Effector CD4-positive, alpha-beta T cell (primary cell): ENCODE measurements around the gene SNTG2. TPM values are rescaled to one million over a fixed set of nuclear protein-coding genes. Genes with fewer than 3 reads are reported as not detected.
"Not testable (repeated sequence)": the region's sequence is repeated elsewhere in the genome, so short reads cannot be mapped to it uniquely, and the experiment has no call there.

Experiments
- DNase-seq: peaks from one replicate; pipeline ENCODE4 v3.0.0-alpha.2; 2020
- total RNA-seq: gene quantifications from one replicate; lab custom pipeline; 2026; lab: John Stamatoyannopoulos, UW

Gene SNTG2
- total RNA-seq: not detected

DNA sequence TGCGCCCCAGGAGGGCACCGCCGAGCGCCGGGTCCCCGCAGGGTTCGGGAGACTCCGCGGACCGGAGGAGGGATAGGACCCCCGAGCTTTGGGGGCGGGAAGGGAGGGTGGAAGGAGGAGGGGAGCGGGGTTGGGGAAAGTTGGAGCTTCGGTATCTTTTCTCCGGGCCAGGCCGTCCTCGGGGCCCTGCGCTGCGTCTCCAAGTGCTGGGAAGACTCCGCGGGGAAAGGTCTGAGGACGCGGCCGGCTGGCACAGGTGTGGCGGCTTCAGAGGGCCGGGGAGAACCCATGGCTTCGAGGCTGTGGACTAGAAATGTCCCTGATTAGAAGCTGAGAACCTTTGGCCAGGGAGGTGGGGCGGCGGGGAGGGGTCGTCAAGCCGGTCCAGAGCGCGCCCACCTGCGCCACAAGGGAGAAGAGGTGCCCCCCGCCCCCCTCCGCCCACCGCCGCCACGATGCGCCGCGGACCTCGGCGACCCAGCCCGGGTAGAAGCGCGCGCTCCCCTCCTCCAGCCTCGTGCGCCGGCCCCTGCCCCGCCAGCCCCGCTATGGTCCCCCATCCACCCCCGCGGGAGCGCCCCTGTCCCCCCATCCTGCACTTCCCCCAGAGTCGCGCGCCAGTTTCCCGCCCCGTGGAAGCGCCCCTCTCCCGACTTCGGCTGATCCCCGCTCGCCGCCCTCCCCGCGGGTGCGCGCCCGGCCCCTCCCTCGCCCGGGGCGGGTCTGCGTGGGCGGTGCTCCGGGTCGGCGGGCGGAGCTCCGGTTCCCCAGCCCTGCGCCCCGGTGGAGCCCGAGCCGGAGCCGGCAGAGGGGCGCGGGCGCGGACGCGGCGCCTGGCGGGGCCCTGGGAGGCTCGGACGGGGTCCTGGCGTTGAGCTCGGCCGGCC is at the start of gene SNTG2:
Gene SNTG2, plus strand, starts transcription at position 770 of the 887 bp plus-strand sequence. CDS start 148 bp downstream, outside the sequence.
- DNase-seq: no peak

DNA sequence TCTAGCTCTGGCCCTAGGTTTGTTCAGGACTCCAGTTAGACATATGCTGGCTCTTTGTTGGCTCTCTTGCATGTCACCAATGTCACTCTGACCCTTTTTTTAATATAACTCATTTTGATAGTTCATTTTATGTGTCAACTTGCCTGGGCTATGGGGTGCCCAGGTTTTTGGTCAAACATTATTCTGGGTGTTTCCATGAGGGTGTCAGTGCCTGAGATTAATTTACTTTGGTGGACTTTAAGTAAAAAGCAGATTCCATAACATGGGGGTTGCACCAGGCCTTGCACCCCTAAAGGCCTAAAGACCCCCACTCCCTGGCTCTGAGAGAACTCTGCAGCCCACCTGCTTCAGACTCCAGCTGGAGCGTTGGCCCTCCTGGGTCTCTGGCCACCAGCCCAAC is 48.1 kb upstream of the SNTG2 start:
- DNase-seq: no peak

DNA sequence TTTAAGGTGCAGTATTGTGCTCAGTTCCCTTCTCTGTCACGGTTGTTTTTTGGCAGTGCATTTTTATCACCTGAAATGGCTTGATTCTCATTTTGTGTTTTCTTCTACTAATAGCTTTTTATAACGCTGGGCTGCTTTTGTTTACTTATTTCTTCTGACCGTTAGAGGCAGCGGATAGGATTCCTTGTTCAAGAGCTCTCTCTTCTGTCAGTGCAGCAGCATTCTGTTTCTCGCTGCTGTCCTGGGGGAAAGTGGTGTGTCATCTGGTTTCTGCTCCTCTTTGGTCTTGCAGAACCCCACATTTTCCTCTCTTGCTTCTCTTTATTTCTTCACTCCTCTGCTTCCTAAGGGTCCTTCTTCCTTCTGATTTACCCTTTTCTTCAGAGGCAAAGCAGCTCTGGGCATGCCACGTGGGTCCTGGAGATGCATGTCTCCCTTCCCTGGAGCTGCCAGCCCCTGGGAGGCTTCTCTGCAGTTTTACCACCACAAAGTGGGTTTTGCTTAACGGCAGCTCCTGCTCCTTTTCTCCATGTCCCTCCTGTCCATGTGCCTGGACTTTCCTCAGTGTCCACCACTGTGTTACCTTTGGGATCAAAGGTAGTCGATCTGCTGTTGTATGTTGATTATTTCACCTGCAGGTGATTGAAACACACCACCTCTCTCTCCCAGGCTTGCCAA is 47.3 kb upstream of the SNTG2 start:
- no peak for DNase-seq

DNA sequence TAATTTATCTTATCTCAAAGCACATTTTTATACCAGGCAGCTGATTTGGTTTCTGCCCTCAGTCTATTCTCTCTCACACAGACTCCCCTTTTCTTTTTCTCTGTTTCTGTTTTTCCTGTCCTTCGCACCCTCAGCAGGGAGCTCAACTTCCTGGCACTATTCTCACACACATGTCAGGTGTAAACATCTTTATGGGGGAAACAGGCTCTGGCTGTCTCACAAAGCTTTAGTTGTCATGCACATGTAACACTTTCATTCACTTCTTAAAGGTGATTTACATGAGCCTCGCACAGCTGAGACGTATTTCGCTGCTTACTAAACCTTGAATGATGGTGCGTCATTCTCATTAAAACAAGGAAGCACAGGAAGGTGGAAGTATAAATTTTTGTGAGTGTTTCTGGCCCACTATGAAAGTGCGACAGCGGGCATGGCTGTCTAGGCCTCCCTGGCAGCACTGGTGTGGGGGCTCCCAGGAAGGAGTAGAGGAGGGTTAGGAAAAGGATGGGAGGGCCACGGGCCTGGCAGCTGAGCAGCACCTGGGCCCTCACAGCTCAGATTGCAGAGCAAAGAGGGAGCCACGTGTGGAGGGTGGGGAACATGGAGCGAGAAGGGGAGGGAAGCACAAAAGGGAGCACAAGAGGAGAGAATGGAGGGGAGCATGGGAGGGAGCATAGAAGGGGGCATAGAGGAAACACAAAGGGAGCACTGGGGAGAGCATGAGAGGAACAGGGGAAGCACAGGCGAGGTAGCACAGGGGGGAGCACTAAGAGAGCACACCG is 46.2 kb upstream of the SNTG2 start:
- DNase-seq: no peak

DNA sequence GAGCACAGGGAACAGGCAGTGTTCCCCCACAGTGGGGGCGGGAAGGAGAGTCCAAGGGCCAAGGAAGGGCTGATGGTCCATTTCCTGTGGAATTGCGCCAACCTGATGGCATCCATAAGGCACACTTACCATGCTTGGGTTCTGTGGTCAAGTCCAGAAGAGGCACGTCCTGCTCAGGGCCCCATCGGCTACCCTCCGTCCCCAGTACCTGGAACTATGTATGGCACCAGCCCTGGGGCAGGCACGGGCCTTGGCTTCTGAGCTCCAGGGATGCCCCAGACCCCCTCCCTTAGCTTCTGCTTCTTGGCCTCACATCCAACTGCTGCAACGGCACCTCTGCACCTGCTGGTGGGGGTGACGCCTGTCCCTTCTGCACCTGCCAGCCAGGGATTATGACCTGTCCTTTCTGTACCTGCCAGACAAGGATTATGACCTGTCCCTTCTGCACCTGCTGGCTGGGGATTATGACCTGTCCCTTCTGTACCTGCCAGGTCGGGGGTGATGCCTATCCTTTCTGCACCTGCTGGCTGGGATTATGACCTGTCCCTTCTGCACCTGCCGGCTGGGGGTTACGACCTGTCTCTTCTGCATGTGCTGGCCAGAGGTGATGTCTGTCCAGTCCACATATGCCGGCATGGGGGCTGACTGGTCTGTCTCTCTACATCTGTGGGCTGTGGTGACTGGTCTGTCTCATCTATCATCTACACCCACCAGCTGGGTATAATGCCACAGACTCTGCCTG is 45.4 kb upstream of the SNTG2 start:
- DNase-seq: no peak

DNA sequence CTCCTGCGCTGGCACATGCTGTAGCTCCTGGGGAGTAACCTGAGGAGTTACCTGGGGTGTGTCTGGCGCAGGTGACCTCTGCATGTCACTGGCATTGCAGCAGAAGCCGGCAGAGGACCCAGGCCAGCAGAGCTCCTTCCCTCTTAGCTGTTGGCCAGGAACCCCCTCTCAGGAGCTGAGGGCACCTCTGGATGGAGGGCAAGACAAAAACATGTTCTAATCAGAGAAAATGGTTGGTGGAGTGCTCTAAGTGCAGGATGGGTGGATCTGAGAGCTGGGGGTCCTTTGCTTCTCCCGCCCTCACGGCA is 44.9 kb upstream of the SNTG2 start:
- no peak for DNase-seq

DNA sequence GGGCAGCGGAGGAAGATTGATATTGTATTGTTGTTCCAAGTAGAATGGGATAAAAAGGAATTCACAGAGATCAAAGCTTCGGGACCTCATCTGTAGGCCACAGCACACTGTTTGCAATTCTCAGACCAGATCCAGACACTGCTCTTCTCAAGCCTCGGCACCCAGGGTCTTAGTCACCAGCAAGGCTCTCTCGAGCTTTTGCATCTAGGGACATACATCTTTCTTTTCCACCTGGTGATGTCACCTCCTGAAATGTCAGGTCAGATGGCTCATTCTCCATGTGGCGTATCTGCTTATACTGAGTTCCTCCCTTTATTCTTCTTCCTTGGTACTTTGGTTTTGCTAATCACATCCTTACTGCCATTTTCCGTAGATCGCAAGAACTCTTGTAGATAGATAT is 42.9 kb upstream of the SNTG2 start:
- DNase-seq: no peak

DNA sequence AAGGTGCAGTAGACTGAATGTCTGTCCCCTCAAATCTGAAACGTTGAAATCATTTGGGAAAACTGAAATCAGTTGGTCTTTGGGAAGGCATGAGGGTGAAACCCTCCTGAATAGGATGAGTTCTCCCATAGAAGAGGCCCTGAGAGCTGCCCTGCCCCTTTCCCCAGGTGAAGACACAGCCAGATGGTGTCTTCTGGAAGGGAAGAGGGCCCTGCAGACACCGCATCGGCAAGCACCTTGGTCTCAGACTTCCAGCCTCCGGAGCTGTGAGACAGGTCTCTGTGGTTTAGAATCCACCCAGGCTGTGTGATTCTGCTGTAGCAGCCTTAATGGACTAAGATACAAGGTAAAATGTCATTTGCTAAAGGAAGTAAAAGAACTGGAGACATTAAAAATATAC is 42.1 kb upstream of the SNTG2 start:
- DNase-seq: no peak

DNA sequence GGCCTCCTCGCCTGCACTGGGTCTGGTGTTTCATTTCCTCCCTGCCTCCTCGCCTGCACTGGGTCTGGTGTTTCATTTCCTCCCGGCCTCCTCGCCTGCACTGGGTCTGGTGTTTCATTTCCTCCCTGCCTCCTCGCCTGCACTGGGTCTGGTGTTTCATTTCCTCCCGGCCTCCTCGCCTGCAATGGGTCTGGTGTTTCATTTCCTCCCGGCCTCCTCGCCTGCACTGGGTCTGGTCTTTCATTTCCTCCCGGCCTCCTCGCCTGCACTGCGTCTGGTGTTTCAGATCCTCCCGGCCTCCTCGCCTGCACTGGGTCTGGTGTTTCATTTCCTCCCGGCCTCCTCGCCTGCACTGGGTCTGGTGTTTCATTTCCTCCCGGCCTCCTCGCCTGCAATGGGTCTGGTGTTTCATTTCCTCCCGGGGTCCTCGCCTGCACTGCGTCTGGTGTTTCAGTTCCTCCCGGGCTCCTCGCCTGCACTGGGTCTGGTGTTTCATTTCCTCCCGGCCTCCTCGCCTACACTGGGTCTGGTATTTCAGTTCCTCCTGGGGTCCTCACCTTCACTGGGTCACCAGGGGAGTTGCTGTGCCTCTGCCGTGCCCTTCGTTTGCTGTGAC is 40.8 kb upstream of the SNTG2 start:
- DNase-seq: not testable (repeated sequence)

DNA sequence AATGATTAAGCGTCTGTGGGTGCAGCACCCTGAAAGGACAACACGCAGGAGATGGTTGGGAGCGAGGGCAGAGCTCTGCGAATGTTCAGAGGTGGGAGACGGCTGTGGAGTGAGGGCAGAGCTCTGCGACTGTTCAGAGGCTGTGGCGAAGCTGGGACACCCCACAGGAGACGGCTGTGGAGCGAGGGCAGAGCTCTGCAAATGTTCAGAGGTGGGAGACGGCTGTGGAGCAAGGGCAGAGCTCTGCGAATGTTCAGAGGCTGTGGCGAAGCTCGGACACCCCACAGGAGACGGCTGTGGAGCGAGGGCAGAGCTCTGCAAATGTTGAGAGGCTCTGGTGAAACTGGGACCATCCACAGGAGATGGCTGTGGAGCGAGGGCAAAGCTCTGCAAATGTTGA is 40.0 kb upstream of the SNTG2 start:
- no peak for DNase-seq

DNA sequence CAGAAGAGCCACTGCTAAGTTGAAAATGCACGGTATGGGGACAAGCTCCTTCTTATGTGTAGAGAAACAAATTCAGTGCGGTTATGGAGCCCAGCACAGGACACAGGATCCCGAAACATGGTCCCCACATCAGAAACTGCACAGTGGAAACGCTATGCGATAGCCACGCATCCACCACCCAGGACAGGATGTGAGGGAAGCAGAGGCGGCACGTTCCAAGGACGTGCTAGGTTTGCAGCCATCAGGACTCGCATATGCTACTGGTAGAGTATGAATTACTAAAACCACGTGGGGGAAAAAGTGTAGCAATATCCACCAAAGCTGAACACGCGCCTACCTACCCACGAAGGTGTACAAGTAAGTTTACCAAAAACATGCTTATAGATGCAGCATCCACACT is 34.7 kb upstream of the SNTG2 start:
- DNase-seq: no peak

DNA sequence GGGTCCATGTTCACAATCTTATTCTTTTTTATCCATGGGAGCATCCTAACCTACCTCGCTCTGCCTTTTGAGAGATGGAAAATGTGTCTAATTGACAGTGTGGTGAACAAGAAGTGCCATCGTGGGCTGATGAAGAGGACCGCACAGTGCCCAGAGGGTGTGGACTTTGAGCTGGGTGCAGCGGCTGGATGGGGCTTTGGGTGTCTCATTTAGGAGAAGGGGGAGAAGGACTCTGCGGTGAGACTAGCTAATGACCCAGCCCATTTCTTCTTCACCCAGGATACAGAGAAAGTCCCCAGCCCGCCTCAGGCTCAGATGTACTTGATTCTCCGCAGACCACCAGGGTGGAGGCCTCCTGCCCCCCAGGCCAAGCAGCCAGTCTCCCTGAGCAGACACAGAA is 33.7 kb upstream of the SNTG2 start:
- DNase-seq: no peak

DNA sequence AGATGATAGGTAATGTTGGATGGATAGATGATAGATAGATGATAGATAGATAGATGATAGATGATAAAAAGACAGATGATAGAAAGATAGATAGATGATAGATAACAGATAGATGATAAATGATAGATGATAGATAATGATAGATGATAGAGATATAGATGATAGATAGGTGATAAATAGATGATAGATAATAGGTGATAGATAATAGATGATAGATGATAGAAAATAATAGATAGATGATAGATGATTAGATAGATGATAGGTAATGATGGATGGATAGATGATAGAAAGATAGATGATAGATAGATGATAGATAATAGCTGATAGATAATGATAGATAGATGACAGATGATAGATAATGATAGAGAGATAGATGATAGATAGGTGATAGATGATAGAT is 31.0 kb upstream of the SNTG2 start:
- no peak for DNase-seq

DNA sequence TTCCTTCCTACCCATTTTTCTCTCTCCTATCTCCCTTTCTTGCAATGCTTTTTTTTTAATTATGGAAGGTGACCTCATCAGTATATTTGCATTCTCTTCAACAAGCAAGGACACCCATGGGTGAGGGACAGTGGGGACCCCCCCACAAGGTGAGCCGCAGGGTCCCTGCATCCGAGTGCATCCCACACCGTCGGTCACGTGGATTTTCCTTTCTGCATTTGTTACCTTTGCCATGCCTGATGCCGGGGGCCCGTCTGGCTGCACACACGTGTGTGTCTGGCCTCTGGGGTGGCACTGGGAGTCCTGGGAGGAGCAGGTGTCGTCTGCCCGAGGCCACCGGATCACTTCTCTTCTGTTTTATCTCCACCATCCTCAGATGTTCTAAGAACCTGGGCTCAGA is 30.1 kb upstream of the SNTG2 start:
- no peak for DNase-seq

DNA sequence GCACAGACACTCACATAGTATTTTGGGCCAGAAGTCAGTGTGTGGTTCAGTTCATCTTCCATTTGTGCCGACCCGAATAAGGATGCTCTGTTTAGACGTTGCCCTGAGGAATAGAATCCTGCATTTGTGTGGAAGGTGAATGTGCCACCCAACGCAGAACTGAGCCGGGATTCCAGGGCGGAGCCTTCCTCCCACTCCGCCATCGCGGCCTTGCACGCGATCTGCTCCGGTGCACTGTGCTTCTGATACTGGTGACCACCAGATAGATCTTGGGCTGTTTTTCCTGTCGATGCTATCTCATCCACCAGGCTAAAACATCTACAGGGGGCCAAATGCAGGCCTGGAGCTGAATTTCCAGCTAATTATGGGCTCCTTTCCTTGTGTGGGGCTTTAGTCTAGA is 29.6 kb upstream of the SNTG2 start:
- no peak for DNase-seq

DNA sequence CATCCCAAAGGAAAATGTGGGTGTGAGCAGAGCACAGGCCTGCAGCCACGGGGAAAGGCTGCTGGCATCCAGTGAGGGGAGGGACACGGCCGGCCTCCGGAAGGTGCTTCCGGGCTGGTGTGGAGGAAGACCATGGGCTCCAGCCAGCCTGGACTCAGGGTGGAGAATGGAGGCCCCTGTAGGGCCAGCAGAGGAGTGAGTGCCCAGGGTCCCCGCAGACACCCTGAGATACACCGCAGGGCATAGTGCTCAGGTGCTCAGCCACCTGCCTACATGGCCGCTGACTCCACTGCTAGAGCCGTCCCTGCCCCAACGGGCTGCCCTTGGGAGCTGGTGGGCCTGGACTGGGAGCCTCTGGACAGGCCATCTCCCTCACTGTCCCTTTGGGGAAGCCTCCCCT is 28.5 kb upstream of the SNTG2 start:
- no peak for DNase-seq

DNA sequence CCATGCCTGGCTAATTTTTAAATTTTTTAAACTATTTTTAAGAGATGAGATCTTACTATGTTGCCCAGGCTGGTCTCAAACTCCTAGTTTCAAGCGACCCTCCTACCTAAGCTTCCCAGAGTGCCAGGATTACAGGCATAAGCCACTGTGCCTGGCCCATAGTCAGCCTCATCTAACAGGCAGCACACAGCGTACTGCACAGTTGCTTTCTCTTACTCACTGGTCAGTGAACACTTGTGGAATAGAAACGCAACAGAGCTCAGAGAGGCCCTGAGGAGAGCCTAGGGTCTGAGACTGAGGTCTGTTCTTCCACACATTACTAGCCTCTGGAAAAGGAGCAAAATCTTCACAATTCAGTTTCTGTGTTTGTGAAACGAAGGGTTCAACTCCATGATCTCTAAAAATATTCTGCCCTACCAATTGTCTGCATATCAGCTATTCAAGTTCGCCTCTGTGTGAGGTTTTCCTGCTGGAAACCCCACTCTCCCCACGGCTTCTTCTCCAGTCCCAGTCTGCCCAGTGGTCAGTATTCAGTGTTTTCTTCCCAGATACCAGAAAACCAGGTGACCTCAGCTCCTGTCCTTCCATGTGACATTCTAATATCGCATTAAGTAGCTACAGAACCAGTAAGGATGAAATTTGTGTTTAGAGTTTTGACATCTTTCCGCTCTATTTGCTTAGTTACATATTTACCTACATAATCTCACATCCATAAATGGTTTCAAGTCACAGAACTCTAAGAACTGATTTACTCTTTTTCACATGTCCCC is 26.6 kb upstream of the SNTG2 start:
- DNase-seq: no peak

DNA sequence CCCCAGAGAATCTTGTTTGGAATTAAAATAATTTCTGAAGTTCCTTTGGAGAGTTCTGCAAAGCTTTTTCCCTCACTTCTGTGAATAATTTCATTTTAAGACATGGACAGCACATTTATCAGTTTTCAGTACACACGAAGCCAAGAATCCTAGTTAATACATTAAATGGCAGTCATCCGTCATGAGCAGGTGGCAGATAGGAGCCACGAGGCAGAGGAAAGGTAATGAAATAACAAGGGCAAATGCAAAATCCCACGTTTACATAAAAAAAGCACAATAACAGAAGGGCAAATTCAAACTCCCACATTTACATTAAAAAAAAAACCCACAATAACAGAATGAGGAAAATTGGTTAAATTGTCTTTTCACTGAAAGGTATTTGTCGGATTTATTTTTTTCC is 25.9 kb upstream of the SNTG2 start:
- DNase-seq: no peak

DNA sequence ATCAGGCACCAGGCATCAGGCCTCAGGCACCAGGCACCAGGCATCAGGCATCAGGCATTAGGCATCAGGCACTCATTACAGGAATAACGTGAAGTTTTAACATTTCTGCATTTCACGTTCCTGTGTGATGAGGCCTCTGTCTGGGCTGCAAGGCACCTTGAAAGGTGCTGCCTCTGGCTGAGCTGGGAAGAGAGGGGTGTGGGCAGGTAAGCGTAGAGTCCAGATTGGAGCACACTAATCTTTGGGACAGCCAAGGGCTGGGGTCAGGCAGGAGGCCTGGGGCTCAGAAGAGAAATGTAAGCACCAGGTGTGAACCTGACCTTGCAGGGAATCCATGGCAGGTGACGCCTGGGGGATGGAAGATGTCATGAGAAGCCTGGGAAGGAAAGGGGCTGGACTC is 25.3 kb upstream of the SNTG2 start:
- no peak for DNase-seq

DNA sequence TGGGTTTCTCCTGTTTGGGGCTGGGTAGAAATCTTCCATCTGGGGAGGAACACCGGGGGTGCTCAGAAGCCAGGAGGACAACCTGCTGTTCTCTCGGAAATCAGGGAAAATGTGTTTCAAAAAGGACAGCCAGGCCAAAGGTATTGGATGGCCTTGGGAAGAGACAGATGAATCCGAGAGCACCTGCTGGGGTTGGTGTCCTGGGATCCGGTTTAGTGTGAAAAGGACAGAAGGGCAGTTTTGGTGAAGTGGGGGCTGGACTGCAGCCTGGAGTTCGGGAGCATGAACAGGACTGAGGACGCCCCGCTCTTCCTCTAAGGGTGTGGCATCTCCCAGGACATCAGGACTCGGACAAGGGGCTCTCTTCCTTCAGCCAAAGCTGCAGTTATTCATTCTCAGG is 24.9 kb upstream of the SNTG2 start:
- DNase-seq: no peak

DNA sequence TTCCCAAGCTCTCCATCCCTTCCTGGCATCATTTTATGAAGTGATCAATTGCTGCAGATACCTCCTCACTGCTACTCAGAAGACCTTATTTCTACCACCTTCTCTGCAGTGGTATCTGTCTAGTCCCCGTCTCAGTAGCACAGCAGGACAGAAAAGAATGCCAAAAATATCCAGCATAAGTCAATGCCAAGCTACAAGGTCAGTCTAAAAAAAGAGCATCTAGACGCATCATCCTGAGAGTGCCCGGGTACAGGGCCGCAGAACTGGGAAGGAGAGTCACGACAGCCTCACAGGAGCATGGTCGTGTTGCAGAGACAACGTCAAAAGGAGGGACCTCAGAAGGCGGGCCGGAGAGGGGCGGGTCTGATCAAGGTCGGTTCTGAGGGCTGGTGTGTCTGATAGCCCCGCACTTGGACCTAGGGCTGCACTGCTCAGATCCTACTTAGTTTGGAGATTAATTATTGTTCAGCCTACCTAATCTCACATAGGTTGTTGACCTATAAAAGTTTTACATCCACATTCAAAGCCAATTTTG is 24.3 kb upstream of the SNTG2 start:
- DNase-seq: no peak

DNA sequence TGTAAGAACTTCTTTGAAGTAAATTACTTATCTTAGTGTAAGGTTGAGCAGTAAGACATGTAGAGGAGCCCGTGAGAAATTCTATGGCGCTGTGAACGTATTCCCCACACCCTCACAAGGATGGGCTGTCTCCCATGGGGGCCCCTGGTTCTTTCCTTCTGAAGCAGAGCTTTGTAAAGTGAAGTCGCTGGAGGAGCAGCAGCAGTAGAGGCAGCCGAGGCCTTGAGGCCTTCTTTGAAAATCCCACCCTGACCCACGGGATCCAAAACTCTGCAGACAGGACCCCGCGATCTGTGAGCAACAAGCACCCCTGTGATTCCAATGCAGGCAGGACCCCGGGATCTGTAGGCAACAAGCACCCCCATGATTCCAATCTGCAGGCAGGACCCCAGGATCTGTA is 23.8 kb upstream of the SNTG2 start:
- no peak for DNase-seq
